ENCODE data around the gene PTPRN2.

PTPRN2 gene

DNA sequence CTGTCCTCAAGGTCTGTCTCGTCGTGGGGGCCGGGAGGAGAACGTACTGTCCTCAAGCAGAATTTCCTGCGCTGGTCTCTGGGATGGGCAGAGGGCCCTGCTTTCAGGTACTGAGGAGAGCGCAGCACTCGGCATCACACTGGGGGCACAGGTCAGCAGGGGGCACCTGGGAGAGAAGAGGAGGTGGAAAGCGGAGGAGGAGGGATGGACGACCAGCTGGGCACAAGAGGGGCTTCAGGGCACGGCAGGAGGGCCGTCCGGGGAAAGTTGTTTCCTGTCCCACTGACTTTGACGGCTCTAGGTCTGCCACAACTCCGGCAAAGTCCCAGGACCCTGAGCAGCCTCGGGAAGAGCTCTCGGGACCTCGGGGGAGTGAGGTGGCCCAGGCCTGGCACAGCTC is 714.0 kb downstream of the PTPRN2 start:
- no peak for DNase-seq

DNA sequence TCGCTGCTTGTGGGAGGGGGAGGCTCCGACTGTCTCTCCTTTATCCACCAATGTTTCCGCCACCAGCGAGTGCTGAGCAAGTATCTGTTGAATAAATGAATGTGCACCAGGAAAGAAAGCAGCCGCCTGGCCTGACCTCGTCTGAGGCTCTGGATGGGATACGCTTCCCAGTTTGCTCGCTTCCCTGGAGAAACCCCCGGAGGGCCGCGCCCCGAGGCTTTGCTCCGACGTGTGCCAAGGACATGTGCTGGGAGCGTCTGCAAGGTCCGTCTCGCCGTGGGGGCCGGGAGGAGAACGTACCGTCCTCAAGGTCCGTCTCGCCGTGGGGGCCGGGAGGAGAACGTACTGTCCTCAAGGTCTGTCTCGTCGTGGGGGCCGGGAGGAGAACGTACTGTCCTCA is 714.4 kb downstream of the PTPRN2 start:
- DNase-seq = no peak

DNA sequence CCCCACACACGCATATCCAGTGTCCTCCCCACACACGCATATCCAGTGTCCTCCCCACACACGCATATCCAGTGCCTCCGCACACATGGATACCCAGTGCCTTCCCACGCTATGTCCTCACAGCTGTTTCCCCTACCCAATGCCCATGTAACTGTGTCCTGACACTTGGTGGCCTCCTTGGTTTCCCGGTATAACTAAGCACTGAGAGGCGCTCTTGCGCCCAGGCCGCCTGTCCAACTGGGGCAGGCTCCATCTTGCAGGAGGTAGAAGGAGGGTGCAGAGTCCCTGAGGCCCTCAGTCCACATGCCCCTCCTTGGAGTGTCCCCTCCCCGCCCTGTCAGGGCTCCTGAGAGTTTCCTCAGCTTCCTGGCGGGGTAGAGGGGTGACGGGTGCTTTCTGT is 715.2 kb downstream of the PTPRN2 start:
- no peak for DNase-seq

DNA sequence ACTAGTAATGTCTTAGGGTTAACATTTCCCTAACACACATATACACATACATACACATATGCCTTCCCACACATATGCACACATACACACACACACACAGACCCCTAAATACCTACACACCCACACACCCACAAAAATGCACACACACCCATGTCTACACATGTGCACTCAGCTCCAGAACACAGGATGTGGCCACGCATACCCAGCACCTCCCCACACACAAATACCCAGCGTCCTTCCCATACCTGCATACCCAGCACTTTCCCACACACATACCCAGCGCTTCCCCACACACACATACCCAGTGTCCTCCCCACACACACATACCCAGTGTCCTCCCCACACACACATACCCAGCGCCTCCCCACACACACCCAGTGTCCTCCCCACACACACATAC is 715.9 kb downstream of the PTPRN2 start:
- no peak for DNase-seq

DNA sequence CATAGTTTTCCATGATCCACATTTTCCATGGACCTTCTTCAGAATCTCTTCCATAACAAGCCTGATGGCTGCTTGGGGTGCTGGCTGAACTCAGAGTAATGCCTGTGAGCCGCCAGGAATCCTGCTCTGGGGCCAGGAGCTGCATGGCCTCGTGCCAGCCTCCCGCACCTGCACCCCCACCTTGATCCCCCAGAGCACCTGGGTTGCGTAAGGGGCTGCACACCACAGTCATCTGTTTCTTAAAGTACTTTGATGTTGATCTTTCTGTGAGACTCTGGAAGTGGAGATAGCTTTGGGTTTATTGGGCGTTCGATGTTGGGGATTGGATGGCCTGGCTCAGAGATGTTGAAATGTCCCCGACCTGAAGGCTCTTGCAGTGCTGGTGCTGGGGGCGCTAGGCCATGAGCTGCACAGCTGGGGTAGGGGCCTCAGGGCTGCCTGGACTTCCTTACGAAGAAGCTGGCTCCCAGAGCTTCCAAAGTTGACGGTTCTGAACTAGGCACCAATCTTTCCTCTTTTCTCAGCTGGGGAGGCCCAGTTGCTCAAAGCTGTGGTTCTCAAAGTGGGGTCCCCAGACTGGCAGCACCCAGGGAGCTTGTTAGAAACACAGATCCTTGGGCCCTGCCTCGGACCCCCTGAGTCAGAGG is 716.9 kb downstream of the PTPRN2 start:
- no peak for DNase-seq

DNA sequence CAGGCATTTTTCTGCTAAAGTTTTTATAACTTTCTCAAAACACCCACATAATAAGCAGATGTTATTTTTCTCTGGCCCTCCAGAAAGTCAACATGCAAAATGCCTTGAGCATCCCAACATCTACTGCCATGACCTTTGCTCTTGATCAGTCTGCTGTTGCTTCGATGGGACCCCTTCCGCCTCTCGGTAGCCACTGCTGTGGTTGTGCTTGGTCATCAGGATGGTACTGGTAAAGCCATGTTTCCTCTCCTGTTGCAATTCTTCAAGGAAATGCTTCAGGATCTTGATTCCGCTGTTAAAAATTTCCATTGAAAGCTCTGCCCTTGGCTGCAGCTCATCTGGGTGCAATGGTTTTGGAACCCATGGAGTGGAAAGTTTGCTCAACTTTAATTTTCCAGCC is 717.8 kb downstream of the PTPRN2 start:
- DNase-seq = no peak

DNA sequence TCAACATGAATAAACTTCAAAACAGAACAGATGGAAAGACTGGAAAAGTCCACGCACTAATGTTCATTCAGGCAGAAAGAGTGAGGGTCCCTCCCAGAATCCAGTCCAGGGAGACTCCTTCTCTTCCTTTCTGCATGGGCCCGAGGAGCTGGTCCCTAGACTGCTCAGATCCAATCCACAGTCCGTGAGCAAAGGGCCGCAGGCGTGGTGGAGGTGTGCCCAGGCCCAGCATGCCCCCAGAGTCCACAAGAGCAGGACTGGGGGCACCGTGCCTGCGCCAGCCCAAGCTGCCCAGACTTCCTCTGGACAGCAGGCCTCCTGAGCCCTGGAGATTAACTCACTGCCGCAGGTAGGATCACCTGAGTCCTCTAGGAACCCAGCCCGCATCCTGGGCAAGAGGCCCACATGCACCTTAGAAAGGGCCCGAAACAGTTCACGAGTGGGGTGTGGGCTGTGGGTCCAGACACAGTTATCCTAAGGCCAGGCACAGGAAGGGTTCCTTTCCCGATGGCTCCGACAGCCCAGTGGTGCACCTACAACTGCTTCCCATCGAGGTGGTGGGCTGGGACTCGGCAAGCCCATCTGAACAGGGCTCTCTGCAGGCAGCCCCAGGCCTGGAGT is 719.8 kb downstream of the PTPRN2 start:
- no peak for DNase-seq

DNA sequence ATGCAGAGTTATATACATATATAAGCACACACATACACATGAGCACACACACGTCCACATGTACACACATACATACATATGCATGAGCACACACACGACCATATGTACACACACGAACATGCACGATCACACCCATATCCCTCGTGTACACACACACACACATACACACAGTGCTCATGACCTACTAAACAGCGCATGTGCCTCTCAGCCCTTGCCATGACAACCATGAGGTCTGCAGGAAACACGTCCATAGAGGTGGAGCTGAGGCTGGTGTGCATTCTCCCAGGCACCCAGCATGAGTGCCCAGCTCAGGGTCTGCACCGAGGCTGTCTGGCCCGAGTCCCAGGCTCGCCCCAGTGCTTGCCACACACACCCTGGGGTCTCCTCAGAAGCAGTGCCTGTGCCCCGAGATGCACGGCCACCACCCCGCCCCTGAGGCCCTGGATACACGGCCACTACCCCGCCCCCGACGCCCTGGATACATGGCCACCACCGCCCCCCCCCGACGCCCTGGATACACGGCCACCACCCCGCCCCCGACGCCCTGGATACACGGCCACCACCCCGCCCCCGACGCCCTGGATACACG is 721.2 kb downstream of the PTPRN2 start:
- no peak for DNase-seq

DNA sequence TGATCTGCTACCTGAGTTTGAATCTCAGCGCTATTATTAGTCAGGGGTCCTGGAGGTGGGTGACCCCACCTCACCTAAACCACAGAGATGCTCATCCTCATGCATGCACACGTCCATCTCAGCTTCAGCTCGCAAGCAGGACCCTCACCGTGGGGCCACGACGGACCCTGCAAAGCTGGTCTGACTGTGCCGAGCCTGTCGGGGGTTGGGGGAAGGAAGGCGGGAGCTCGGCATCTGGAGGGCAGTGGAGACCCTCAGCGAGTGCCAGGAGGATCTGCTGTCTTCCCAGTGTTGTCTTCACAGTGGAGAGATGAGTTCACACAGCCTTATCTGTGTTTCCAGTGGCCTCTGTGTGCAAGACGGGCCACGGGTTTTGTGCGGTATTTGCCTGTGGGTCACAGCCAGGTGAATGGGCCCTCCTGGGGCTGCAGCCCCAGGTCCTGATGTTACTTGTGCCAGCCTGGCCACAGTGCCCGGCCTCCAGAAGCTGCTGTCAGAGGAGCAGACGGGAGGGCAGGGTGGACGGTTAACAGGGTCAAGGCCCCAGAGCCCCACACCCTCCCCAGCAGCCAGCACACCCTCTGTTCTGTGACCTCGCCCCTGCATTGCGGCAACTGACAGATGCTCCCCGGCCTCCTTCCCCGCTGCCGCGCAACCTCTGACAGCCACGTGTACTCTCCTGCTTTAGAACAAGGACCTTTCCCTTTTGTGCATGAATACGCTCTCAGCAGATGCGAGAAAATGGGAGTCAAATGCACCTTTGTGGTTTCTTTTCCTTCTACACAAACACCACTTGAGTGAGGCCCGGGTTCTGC is 722.1 kb downstream of the PTPRN2 start:
- no peak for DNase-seq

DNA sequence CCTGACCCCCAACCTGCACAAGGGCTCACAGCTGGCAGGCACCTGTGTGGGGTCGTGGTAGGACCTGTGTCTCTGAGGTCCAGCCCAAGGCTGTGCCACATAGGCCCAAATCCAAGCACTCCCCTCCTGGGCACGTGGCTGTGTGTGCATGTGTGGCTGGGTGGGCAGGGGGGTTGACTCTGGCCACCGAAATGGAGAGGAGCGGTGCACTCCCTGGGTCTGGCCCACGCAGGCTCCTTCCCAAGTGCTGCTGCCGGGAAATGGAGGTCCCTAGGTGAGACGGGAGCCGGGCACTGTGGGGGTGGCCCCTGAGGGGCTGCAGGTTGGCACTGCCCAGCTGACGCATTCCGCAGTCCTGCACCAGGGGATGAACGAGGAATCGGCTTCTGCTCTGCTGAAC is 722.7 kb downstream of the PTPRN2 start:
- no peak for DNase-seq

DNA sequence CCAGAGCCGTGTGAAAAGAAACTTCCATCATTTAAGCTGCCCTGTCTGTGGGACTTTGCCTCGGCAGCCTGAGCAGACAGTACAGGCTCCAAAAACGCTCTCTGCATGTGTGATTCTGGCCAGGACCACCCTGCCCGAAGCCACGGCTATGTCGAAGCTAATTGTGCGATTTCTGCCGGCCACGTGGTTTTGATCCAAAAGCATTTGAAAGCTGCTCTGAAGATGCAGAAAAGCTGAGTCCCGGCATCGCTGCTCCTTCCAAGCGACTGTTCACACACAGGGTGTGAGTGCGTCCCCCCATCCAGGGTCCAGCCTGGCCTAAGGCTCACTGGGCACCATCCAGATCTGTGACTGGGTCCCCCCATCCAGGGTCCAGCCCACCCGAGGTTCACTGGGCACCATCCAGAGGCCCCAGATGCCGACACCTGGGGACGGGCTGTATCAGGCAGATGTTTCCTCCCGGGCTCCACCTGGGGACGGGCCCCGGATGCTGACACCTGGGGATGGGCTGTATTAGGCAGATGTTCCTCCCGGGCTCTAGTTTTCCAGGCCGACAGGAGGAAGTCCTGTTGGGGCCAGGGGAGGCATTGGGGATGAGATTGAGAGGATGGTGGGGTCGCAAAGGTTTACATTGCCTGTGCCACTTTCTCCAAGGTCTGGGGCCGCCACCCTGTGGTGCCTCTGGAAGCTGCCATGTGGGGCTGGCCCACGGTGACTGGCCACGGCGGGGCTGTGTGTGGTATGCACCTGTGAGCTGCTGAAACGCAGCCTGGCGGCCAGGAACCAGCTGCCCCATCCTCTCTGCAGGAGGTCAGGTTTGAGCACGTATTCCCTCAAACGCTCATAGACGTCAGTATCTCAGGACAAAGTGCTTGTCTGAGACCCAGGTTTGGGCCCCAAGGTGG is 723.5 kb downstream of the PTPRN2 start:
- DNase-seq = no peak

DNA sequence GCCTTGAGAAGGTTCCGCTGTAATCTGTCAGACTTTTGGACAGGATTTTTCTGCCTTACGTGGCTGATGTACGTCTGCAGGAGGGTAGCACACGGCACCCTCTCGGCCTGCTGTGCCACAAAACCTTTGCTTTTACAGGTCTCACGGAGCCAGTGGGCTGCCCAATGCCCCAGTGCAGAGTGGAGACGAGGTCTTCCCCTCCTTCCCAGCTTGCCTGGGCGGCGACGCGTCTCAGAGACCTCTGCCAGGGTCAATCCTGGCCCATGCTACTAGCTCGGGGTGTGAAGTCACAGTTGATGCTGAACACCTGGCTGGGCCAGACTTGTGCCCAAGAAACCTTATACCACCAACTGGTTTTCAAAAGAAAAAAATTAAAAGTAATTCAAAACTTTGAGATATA is 724.4 kb downstream of the PTPRN2 start:
- no peak for DNase-seq

DNA sequence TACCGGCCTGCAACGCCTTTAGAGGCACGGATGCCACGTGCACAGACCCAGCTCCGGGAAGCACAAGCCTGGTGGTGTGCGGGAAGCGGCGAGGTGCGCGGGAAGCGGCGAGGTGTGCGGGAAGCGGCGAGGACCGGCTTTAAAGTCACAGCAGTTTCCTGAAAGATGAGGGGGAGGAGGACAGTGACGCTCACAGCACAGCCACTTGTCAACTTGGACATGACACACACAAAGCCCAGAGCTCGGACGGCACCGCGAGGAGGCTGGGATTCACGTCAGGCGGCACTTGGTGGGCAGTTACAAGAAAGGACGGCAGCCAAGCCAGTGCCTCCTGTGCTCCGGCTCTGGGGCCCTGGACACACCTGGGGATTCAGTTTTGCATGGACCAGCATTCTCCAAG is 724.9 kb downstream of the PTPRN2 start:
- DNase-seq = no peak

DNA sequence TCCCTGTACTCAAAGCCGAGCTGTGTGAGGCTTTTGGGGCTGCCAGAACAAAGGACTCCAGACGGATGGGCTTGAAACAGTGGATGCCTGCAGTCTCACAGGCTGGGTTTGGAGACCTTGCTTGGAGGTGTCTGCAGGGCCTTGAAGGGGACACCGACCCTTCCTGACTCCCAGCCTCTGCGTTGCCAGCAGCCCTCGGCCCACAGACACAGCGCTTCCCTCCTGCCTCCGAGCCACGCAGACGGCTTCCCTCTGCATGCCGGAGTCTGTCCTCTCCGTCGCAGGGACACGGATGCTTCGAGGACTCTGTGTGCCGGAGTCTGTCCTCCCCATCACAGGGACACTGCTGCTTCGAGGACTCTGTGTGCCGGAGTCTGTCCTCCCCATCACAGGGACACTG is 726.1 kb downstream of the PTPRN2 start:
- no peak for DNase-seq

DNA sequence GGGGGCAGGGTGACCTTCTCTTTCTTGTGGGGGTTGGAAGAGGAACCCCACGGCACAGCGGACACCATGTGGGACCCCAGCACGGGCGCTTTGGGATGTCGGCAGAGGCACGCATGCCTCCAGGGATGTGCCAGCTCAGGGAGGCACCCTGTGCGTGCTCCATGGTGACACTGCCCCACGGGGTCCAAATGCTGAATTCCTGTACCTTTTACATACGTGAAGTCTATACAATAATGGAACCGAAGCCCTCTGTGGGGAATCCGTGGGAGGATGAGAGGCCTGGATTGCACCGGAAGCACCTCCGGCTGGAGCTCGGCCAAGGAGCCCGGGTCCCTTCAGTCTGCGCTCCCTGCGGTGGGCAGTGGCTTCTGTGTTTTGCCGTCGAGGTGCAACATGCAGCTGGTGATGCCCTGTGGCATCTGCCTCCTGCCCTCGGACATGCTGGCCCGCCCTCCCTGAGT is 726.6 kb downstream of the PTPRN2 start:
- no peak for DNase-seq

DNA sequence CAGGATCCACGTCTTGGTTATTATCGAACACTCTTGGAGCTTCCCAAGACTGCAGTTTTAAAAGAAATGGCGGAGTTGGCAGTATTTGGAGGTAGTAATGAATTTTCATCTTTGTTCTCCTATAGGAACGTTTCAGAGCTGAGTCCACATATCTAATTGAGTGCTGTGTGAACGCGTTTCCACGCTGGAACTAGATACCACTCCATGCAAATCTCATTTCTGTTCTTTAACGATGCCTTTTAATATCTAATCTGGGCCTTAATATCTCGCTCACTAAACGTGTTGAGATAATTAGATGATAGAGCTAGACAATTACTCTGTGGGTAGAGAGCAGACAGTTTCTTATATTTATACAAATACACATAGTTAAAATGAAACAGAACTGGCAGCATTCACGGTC is 727.2 kb downstream of the PTPRN2 start:
- no peak for DNase-seq

DNA sequence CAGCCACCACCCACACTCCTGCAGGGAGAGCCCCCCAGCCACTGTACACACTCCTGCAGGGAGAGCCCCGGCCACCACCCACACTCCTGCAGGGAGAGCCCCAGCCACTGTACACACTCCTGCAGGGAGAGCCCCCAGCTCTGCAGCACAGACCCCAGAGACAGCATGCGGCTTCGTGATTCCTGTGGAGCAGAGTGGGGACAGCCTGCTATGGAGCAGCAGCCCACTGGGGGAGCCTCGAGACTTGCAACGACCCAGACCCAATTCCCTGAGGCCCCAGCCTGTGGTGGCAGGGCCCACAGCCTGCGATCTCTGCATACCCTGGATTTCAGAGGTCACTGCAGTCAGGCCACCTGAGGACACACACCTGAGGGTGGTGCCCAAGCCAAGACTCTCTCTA is 727.7 kb downstream of the PTPRN2 start:
- DNase-seq = no peak

DNA sequence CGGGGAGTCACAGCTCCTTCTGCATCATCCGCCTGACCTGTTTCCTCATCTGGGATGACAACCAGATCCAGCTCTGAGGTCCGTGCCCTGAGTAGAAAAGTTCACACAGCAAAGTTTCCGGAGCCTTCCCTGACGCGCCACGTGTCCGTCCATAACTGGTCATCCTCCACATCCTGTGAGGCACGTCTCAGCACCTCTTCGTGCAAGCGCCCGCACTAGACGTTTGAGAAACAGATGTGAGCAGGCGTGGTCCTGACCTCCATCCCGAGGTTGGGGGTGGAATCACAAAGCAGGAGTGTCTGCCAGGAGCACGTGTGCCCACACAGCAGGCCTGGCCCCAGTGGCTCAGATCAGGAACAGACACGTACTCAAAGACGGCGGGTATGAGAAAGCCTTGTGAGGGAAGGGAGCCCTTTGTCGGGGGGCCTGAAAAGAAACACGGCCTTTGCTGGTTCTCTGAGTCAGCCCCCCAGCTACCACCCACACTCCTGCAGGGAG is 730.0 kb downstream of the PTPRN2 start:
- no peak for DNase-seq

DNA sequence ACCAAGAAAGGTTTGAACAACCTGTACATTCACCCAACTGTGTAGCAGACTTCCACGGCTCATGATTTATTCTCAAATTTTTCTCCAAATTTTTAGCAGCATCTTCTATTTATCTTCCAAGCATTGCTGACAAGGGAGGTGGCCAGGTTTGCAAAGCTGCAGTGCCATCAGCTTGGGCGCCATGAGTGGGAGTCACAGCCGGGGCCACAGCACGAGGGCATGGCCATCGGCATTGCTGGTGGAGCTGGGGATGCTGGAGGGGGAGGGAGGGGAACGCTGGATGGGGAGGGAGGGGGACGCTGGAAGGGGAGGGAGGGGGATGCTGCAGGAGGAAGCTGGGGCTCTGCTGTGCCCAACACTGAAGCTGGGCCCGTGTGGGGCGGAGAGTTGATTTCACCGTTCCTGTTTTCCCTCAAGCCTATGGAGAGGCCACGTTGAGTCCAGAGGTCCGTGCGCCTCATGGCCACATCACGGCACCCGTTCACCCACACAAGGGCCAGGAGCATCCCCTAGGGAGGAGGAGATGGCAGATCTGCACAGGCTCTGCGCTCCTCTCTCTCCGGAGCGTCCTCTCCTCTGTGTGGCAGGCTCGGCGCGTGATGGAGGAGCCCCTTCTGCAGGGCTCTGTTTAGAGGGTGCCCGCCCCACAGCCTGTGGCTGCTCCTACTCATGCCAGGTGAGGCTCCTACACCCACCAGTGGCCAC is 730.6 kb downstream of the PTPRN2 start:
- no peak for DNase-seq

DNA sequence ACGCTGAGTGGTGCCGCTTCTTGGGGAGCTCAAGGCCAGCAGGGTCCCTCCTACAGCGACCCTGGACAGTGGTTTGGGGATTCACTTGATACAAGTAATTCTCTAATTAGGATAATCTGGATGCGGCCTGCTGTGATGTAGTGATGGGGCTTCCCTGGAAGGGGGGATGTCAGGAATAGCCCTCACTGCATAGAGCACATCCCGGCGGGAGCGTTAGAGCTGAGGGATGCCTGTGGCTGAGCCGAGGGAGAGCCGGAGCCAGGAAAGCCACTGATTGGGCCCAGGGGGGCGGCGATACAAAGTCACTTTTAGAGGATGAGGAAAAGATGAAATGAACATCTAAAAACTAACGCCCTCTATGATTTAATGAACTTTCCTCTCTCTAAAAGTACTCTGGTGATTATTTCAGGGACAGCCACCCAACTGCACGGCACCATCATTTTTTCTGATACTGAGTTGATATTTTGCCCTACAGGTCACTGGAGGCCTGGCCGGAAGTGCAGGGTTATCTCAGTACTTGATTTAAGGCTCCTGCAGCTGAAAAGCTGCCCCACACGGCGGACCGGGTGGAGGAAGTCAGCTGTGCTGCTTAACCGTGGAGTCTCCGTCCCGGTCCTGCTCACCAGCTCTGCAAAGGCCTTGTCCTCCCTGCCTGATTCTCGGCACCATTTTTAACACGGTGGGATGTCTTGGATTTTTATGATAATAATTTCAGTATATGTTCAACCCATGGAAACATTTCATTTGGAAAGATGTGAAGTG is 732.0 kb downstream of the PTPRN2 start:
- no peak for DNase-seq

DNA sequence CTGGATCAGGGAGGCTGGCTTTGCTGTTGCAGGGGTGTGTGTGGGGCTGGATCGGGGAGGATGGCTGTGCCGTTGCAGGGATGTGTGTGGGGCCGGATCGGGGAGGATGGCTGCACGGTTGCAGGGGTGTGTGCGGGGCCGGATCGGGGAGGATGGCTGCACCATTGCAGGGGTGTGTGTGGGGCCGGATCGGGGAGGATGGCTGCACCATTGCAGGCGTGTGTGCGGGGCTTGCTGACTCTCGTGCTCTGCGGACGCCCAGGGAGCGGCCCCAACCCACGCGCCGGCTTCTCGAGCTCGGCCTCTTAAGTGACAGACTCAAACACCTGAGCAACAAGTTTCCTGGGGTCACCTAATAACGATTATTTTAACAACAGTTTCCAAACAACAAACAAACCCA is 732.6 kb downstream of the PTPRN2 start:
- DNase-seq = no peak
